Nephron progenitor cell (in vitro differentiated cells): Measurements from ENCODE around the gene SAPCD1.
A peak's percentile ranks its signal among the peaks of the same experiment; 100 is the strongest.

Source experiments
- DNase-seq: peaks from one replicate; pipeline ENCODE4 v3.0.0; 2021
- H3K27ac Mint-ChIP-seq: 2 replicates; pipeline ENCODE4 v1.8.0; 2021; ENCODE audit warnings: mild to moderate bottlenecking, moderate library complexity, mixed read lengths
- H3K27me3 Mint-ChIP-seq: 2 replicates; pipeline ENCODE4 v1.8.0; 2021; ENCODE audit warnings: mild to moderate bottlenecking, low read depth, mixed read lengths; ENCODE audit not compliant: poor library complexity
- H3K36me3 Mint-ChIP-seq: 2 replicates; pipeline ENCODE4 v1.8.0; 2021; ENCODE audit warnings: low read depth, mixed read lengths
- H3K4me1 Mint-ChIP-seq: 2 replicates; pipeline ENCODE4 v1.8.0; 2021; ENCODE audit warnings: mixed read lengths
- H3K4me3 Mint-ChIP-seq: 2 replicates; pipeline ENCODE4 v1.8.0; 2021; ENCODE audit warnings: mild to moderate bottlenecking, moderate library complexity, mixed read lengths
- H3K9me3 Mint-ChIP-seq: 2 replicates; pipeline ENCODE4 v1.8.0; 2021; ENCODE audit warnings: mild to moderate bottlenecking, moderate library complexity, mixed read lengths
- CTCF ChIP-seq: fragments of 200-600 bp; sonication (generic); IDR thresholded peaks from 2 replicates; pipeline ENCODE4 v1.5.0; 2021; ENCODE audit warnings: antibody characterized with exemption

Gene SAPCD1

DNA sequence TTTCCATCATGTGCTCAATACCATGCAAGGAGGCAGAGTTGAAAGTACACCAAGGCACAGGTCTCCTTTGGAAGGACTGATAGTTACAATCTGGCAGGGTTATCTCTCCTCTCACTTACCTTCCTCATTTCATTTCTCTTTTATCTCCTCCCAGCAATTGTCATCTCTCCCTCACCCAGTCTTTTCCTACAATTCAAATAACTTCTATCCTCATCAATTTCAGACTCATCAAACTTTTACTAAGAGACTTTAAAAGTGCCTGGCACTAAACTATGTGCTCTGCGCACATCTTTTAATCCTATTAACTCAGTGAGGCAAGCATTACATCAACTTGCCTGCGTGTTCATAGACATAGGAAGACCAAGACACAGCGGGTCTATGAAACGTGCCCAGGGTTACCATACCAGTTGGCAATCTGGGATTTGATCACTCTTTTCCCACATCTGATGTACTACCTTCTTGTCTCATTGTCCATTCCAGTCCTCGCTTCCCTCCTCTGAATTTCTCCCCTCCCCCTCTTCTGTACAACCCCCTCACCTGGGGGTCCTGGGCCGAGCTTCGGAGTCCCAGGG is 31.9 kb downstream of the SAPCD1 start:
- Mint-ChIP-seq H3K36me3 (peaks cover 37% of the 10 kb centered on the region), H3K27ac (peak overlapping the region; percentile 75), H3K27me3 (no peaks in the 10 kb centered on the region), H3K9me3 (no peaks in the 10 kb centered on the region), H3K4me3 (peak overlapping the region; percentile 98), H3K4me1 (peaks cover 48% of the 10 kb centered on the region)
- no peak for TF ChIP-seq CTCF
- no peak for DNase-seq

GRCh38 chr6:31794866-31795615 is 32.6 kb downstream of the SAPCD1 start:
- no peaks in the 10 kb centered on the region for H3K27me3 Mint-ChIP-seq
- no peak for TF ChIP-seq CTCF
- H3K36me3 Mint-ChIP-seq = peaks cover 31% of the 10 kb centered on the region
- H3K4me3 Mint-ChIP-seq = peak overlapping the region; percentile 98
- H3K9me3 Mint-ChIP-seq = no peaks in the 10 kb centered on the region
- DNase-seq = peak; percentile 42
- peak overlapping the region; percentile 100 for H3K27ac Mint-ChIP-seq
- H3K4me1 Mint-ChIP-seq = peaks cover 48% of the 10 kb centered on the region

DNA sequence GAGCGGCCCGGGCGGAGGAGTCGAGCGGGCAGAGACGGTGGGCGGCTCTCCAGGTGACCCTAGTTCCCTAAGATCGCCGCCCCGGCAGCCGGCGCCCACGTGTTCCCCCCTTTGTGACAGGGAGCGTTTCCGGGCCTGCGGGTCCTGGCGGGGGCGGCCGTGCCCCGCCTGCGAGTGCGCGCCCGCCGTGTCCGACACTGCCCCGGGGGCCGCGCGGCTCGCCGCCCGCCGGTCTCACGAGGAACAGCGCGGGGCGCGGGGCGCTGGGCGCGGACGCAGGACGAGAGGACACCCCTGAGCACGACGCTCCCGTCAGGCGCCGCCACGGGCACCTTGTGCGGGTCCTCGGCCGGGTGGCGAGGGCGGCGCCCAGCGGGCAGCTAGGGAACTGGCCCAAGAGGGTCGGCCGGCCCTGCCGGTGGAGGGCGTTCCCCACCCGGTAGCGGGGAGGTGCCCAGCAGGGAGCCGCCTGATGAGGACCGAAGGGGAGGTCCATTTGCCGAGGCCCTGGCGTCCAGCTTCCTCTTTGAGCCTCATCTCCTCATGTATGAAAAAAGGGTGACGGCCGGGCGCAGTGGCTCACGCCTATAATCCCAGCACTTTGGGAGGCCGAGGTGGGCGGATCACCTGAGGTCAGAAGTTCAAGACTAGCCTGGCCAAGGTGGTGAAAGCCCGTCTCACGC is 33.3 kb downstream of the SAPCD1 start, which contains the start of gene VARS1:
Gene VARS1 (minus strand): TSS at position 137 of the 683 bp plus-strand sequence. CDS start 535 bp downstream, outside the sequence.
- Mint-ChIP-seq H3K36me3 (peaks cover 25% of the 10 kb centered on the region), H3K4me3 (peak within 1 kb of the TSS; percentile 98), H3K9me3 (no peaks in the 10 kb centered on the region), H3K27me3 (no peaks in the 10 kb centered on the region), H3K4me1 (peaks cover 44% of the 10 kb centered on the region), H3K27ac (peak within 1 kb of the TSS; percentile 100)
- DNase-seq = peak; percentile 90
- peak; percentile 65 for TF ChIP-seq CTCF

- peaks cover 34% of the 10 kb centered on the region for H3K4me1 Mint-ChIP-seq
- H3K27me3 Mint-ChIP-seq = no peaks in the 10 kb centered on the region
- TF ChIP-seq CTCF = no peak
- H3K4me3 Mint-ChIP-seq = peak overlapping the region; percentile 38
- peak overlapping the region; percentile 96 for H3K27ac Mint-ChIP-seq
- H3K9me3 Mint-ChIP-seq = no peaks in the 10 kb centered on the region
- H3K36me3 Mint-ChIP-seq = peaks cover 21% of the 10 kb centered on the region
- DNase-seq = no peak
These were observed 34.5 kb downstream of the SAPCD1 start for GRCh38 chr6:31796993-31797385.

DNA sequence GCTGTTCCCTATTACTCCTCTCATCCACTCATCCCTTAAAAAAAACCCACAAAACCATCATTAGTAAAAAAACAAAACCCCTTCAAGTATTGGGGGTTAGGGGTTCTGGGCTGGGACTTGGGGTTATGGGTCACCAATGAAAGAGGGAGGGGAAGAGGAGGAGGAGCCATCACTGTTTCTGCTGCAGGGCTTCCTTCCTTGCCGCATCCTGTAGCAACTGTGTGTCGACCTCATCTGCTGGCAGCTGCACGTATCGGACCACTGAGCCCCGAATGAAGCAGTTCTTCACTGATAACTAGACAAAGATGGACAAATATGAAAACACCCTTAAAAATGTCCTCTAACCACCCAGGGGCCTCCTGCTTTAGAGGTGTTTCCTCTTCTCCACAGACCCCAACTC is 35.1 kb downstream of the SAPCD1 start:
- peaks cover 28% of the 10 kb centered on the region for H3K4me1 Mint-ChIP-seq
- H3K9me3 Mint-ChIP-seq = no peaks in the 10 kb centered on the region
- DNase-seq = no peak
- peaks cover 20% of the 10 kb centered on the region for H3K36me3 Mint-ChIP-seq
- no peaks in the 10 kb centered on the region for H3K27me3 Mint-ChIP-seq
- no peak for TF ChIP-seq CTCF
- H3K4me3 Mint-ChIP-seq = no peak overlapping the region
- H3K27ac Mint-ChIP-seq = peak overlapping the region; percentile 96
